GM19468 (cell line): ENCODE results near the gene MGAT4B.

Experiments used
- ATAC-seq: cut with Tn5 transposase; IDR thresholded peaks from one replicate; pipeline ENCODE4 v1.9.1; 2021; ENCODE audit warnings: mild to moderate bottlenecking, moderate library complexity, moderate number of reproducible peaks; ENCODE audit not compliant: unreplicated experiment; ENCODE audit errors: extremely low read depth

The MGAT4B gene

DNA sequence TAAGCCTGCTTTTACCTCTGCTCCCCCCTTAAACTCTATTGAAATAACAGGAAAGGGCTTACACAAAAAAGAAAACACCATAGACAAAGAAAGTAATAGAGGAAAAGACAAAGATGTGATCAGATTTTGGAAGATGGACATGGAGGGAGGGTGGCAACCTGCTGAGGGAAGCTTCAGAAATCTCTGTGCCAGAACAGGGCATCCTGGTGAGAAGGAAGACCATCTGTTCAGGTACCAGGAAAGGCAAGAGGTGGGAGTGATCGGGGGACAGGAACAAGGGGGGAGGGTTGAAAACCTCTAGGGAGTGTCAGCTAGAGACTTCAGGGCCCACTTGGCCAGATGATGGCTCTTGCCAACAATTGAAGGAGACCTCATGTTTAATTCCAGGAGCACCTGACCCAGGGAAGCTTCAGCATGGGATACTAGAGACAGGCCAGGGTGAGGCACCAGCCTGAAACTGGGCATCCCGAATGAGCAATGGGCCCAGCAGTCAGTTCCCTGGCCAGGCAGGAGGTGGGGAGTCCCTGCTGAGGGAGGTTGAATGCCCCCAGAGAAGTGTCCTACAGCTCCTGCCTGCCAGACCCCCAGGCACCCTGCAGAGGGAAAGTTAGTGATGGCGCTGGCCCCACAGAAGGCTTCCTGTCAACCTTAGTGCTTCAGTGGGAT lies 22.2 kb upstream of the MGAT4B start:
- no peak for ATAC-seq

DNA sequence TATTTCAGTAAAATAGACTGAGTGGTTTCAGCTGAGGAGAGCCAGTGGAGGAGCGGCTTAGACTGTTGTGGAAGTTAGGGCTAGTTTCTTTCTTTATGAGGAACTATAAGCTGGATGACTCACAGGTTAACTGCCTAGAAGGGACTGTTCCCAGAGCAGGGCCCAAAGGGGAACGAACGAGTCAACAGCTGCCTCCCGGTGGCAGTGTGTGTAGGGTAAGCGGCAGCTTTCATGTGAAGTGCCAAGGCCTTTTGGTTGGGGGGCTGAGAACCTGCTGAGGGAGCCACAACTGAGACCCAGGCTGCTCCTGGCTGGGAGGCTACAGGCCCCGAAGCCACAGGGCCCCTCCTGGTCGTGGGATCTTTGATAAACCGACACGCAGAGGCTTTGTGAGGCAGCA lies 21.0 kb upstream of the MGAT4B start:
- ATAC-seq: no peak

DNA sequence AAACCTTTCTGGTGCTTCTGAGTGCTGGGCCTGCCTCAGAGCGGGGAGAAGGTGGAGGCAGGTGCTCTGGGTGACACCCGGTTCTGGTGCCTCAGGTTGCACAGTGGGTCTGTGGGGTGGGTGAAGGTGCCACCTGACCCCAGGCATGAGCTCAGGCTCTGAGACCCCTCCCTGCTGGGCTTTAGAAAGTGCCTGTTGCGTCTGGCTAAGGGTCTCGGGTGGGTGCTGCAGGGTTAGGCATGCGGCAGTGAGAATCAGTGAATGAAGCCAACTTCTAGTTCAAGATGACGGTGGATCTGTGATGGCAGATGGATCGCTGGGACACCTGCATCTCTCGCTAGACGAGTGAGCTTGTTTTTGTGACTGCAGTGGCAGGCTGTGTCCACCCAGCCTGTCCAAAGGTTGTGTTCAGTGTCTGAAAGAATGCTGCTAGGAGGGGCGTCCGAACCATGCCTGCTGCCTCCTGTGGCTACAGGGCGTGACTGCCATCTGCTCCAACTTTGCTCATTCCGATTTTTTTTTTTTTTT lies 19.1 kb upstream of the MGAT4B start:
- no peak for ATAC-seq

DNA sequence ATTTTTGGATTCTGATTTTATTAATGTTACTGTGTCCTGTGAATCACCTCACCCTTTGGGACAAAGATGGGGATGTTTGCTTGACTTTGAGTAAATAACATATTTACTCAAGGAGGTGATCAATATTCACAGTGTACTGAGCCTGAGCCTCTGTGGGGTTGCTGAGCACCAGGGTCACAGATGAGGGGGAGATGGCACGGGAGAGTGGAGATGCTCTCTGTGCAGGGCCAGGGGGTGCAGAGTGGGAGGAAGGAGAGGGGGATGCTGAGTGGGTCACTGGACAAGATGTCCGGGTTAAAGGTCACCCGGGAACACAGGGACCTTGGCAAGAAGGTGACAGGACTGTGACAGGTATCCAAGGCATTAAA lies 18.1 kb upstream of the MGAT4B start:
- ATAC-seq: no peak

DNA sequence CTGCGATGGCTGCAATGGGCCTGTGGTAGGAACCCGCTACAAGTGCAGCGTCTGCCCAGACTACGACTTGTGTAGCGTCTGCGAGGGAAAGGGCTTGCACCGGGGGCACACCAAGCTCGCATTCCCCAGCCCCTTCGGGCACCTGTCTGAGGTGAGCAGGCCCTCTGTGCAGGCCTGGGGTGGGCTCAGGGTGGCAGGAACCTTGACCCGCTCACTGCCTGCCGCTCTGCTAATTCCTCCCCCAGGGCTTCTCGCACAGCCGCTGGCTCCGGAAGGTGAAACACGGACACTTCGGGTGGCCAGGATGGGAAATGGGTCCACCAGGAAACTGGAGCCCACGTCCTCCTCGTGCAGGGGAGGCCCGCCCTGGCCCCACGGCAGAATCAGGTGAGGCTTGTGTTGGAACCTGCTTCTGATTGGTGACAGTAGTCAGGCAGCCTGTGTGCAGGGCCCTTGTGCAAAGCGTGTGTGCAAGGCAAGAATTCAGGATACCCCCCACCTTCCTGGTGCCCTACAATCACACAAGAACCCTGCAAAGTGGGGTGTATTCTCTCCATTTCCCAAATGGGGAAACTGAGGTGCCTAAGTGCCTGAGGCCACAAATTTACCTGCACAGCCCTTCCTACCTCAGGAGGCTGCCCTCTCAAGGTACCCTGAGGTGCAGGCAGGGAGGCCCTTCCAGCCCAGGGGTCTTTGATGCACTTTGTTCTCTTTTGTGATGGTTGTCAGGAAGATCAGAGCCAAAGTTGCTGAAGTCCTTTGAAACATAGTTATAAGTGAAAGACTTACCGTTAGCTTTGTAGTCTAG lies 17.5 kb upstream of the MGAT4B start:
- no peak for ATAC-seq

DNA sequence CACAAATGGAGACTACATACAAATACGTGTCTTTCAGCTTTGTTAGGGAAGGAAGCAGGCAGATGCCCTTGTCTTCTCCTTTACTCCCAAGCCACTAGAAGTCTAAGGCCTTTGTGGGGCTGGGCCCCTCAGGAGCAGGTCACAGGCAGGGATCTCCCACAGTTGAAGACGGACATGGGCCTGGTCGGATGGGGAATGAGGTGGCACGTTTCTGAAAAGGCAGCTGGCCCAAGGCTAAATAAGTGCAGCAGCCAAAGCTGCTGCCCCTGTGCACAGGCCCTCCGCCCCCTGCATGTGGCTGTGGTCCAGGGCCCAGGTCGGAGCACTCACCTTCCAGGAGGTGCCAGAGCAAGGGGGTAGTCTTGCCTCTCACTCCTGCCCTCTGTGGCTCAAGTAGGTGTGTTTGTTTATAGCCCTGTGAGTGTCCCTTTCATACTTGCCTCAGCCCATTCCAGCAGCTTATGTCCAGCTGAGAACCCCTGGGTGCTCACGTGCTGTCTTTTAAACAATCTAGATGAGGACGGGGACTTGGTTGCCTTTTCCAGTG lies 15.9 kb upstream of the MGAT4B start:
- ATAC-seq: no peak

DNA sequence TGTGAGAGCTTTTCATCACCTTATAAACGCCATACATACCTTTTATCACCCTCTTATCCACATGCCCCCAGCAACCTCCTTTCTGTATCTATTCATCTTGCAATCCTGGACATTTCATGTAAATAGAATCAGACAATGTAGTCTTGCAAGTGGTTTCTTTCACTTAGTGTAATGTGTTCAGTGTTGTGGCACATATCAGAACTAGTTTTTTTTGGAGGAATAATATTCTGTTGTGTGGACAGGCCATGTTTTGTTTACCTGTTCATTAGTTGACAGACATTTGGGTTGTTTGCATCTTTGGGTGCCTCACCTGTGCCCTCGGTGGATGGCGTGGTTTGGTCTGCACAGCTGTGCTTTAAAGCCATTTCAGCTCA lies 15.4 kb upstream of the MGAT4B start:
- no peak for ATAC-seq

DNA sequence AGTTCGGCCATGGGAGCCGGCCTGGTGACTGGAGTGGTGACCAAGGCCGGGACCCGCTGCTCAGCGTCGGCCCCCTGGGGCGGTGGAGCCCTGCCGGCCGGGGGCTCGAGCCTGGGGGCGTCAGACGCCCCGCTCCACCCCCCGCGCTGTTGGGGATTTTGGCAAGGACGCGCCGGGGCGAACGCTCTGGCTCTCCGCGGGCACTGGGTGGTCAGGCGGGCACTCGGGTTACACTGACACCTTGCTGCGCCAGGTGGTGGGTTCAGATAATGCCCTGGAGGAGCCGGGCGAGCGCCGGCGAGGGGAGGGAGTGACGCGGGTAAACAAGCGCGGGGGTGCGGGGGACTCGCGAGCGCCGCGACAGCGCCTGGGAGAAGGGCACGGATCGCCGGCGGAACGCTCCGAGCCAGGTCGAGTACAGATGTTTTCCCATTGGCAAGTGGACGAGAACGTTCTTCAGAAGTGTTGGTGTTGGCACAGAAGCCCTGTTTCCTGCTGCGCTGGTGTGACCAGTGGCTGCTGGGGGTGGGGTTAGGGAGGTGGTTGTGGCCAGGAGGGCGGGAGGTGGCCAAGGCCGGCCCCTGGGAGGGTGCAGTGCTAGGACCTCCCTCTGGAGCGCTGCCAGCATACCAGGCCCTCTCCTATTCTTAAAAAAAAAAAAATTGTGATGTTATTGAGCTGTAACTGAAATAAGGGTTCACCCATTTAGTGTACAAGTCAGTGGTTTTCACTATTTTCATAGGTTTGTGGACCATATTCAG lies 14.8 kb upstream of the MGAT4B start:
- peak; percentile 43 for ATAC-seq

DNA sequence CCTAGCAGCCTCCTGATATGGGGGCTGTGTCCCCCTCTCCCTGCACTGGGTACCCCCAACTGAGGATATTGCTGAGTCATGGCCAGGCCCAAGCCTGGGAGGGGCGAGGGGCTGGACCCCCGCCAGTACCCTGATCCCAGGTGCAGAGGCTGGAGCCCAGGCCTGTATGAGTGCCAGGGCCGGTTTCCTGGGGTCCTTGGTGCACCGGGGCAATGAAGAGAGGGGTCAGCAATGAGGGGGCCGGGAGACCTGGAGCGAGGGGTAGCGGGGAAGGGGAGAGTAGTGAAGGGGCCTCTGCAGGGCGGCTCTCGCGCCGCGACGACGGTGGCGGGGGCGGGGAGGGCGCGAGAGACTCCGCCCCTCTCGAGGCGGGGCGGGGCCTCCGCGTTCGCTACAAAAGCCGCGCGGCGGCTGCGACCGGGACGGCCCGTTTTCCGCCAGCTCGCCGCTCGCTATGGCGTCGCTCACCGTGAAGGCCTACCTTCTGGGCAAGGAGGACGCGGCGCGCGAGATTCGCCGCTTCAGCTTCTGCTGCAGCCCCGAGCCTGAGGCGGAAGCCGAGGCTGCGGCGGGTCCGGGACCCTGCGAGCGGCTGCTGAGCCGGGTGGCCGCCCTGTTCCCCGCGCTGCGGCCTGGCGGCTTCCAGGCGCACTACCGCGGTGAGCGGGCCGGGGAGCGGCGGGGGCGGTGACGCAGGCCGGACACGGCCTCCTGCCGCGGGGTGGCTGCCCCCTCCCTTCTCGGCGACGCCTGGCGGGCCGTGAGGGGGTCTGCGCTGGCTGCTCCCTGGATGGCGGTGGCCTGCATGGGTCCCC lies 14.0 kb upstream of the MGAT4B start, which contains the start of gene SQSTM1:
SQSTM1 (plus strand) TSS at position 423 of the 815 bp plus-strand sequence; CDS start at position 455, 32 bp downstream.
- peak; percentile 22 for ATAC-seq

DNA sequence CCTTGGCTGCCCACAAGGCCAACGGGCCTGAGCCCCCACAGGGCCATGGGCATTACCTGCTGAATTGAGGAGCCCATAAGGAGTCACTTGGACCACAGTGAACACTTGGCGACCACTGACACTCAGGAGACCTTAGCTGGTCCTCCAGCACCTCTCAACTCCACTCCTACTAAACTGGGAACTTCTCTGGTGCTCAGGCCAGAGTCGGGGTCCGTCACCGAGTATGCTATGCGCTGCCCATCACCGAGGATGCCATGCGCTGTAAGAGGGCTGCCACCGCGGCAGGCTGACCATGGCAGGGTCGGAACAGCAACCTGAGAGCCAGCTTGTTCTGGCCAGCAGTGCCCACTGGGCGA lies 13.4 kb upstream of the MGAT4B start:
- no peak for ATAC-seq

DNA sequence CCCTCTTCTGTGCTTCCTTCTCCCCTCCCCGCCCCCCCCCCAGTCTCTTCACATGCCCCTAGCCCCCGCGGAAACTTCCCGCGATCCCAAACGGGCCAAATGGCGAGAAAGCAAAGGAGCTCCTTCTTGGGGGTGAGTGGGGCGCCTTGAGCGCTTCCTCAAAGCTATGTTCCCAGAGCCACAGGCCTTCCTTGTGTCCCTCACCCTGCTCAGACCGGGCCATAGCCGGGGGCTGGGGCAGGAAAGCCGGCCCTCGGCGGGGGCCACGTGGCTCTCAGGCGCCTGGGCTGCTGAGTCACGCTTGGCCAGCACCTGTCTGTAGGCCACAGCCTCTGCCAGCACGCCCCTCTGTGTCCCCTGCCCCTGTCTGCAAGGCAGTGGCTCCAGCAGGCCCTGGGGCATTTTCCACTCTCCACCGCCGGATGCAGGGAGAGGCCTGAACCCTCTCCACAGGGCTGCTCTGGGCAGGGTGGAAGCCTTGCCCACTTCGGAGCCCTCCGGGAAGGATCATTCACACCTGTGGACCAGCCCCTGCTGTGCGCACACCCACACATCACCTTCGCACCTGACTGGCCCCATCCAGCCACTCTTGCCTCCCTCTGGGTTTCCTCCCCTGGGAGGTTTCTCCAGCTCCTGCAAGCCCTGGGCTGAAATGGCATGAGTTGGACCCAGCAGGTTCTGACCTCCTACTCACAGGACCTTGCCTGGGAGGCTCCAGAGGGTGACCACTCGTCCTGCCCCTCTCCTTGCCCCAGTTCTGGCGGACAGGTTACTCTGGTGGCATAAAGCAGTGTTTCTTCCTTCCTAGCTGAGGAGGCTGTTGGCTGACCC lies 12.8 kb upstream of the MGAT4B start:
- ATAC-seq: no peak

DNA sequence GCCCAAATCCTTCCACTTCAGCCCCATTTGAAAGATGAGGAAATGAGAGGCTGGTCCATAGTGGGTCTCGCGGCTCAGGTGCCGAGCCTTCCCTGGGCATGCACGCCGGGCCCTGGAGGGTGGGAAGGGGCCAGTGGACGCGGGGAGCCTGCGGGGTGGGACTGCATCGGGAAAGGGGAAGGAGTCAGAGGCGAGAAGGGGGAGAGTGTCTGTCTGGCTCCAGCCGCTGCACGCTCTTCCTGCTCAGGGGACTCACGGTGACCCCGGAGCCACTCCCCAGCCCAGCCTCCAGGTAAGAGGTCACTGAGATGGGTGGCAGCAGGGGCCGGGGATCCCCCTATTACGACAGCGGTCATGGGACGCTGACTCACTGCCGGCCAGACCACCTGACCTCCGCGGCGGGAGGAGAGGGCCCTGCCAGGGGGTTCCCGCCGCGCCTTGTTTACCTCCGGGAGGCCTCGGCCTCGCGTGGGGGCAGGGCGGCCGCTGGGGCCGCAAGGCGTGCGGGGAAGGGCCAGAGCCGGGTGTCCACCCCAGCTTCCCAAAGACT lies 12.2 kb upstream of the MGAT4B start:
- peak; percentile 53 for ATAC-seq

DNA sequence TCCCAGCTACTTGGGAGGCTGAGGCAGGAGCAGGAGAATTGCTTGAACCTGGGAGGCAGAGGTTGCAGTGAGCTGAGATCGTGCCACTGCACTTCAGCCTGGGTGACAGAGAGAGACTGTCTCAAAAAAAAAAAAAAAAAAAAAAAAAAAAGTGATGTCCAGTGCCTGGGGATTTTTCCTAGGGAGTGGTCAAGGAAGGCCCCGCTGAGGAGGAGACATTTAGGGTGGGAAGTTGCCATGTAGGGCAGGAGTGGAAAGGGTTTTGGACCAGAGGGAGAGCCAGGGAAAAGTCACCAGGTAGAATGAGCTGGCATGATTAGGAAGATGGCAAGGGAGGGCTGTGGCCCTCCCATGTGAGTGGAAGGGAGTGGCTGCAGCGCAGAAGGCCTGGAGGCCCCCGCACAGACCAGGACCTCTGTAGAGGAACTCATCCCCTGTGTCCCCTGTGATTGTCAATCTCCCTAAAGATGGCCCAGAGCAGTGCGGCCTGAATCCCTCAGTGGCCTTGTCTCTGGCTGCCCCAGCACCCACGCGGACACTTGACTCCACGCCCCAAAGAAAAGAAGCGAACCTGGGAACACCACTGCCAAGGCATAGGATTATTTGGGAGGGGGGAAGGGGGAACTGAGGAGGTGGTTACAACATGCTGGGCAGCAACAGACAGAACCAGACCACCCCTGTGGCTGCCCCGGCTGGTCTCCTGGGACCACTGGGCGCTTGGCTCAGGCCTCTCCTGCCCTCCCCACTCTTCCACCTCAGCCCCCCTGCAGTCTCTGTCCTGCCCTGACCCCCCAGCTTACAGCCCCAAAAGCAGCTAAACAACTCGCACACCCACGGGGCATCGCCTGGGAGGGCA lies 11.5 kb upstream of the MGAT4B start:
- ATAC-seq: no peak

DNA sequence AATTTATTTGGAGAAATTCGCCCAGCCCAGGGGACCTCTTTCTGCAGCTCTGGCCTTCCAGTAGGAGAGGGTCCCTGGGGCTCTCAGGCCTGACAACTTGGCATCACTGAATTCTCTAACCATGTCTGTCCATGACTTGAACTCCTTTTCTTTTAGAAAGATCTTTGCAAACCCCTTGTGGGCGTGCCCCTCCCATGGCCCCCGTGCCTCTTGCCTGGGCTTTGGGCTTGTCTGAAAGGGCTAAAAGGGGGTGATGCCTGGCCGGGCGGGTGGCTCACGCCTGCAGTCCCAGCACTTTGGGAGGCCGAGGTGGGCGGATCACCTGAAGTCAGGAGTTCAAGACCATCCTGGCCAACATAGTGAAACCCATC lies 10.8 kb upstream of the MGAT4B start:
- ATAC-seq: no peak

DNA sequence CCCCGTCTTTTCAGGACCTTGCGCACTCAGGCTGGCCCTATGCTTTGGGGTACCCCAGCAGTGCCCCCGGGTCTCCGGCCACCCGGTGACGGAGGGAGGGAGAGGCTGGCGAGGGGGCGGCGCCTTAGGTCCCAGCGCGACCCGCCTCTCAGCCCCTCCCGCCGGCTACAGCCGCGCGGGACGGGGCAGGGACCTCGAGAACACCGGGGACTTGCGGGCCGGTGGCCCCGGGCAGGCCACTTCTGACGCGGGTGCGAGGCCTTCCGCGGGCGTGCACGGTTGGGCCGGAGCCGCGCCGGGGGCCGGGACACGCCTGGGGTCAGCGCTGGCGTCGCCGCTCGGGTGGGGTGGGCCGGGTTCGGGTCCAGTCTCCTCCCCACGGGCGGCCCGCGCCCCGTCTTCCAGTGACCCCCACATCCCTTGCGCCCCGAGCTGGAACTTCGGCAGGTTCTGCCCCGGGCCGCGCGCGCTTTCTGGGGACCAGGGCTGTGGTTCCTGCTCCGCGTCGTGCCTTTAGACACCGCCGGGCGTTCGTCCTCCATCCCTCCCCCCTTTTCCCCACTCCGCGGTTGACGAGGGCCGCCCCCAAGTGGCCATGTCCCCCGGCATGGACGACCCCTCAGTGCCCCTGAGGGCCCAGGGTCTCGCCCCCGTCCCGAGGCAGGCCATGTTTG lies 10.3 kb upstream of the MGAT4B start:
- ATAC-seq: no peak

DNA sequence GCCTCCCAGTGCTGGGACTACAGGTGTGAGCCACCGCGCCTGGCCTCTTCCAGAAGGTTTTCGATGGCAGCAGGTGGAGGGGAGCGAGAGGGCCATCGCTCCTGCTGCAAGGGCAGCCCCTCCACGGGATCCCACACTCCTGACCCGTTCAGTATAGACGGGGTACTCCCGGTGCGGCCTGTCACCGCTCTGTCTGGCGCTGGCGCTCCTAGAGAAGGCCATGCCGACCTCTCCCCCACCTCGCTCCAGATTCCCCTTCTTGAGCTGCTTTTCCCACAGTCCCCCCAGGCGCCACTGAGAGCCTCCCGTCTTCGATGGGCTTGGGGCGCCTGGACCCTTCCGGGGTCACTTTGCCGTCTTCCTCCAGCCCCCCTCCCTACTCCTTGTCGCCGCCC lies 9.7 kb upstream of the MGAT4B start:
- no peak for ATAC-seq

DNA sequence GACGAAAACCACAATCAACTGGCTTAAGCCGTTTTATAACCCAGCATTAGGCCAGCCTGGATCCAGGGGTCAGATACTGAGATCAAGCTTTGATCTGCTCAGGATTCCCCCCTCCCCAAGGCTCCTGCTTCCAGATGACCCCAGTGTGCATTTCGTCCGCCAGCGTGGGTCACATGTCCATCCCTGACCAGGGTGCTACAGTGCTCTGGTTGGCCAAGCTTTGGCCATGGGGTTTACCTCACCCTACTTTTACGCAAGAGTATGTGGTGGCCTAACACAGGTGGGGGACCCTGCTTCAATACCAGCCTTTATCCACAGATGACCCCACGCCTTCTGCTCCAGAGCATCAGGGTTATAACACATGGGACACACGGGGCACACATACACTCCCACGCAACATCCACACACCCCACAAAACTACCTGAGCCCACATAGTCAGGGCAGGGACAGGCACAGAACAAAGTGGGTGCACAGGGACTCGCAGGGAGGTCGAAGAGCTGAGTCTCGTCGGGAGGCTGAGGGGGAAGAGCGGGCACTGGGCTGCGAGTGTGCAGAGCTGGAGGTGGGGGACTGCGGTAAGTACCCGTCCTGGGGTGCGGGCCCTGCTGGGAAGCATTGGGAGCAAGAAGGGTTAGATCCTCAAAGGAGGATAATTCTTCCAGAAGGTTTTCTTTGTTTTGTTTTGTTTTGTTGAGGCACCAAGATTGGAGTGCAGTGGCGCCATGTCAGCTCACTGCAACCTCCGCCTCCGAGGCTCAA lies 9.0 kb upstream of the MGAT4B start:
- no peak for ATAC-seq
